CD4-positive, alpha-beta T cell treated with Interleukin-4 for 1 hour (primary cell): ENCODE results near the gene SSBP4.
"Not testable (repeated sequence)": the region's sequence is repeated elsewhere in the genome, so short reads cannot be mapped to it uniquely, and the experiment has no call there.

Experiments
- DNase-seq, 2 donors: peaks; one replicate each; pipeline ENCODE4 v3.0.0-alpha.2; 2020 to 2022

SSBP4 gene

DNA sequence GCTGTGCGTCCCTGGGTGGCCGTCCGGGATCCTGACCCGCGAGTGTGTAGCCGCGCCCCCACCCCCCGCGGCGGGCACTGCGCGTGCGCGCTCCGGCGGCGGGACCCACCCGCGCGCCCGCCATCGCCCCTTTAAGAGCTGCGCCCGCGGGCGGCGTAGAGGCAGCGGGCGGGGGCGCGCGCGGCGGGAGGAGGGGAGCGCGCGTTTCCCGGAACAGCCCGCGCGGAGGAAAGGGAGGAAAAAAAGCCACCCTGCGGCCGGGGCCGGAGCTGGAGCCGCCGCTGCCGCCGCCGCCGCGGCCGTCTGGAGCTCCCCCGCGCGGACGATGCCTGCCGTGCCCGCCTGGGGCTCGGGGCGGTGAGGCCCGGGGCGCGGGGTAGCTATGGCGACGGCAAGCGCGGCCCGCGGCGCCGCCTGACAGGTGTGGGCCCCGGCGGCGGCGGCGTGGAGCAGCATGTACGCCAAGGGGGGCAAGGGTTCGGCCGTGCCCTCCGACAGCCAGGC, at the start of gene SSBP4:
Gene SSBP4, plus strand, starts transcription at position 204 of the 504 bp plus-strand sequence. Its CDS starts 251 bp downstream, at position 455.
- DNase-seq, result peak; percentile 71 to 78

DNA sequence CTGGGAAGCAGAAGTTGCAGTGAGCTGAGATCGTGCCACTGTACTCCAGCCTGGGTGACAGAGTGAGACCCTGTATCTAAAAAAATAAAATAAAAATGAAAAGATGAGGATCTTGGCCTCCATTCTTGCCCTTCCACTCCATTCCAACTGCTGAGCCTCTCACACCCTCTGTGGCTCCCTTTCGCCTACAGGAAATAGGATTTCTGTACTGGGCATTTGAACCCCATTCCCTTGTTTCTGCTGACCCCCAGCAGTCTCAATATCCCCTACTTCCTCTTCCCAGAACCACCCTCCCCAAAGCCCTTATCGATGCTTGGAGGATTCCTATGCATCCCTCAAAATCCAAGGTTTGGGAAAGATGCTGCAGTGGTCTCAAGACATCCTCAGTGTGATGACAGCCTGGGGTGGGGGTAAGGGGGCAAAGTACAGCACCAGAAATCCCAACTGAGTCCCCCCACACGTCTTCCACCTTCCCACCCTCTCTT, 45.7 kb upstream of the SSBP4 start:
- DNase-seq, result no peak

DNA sequence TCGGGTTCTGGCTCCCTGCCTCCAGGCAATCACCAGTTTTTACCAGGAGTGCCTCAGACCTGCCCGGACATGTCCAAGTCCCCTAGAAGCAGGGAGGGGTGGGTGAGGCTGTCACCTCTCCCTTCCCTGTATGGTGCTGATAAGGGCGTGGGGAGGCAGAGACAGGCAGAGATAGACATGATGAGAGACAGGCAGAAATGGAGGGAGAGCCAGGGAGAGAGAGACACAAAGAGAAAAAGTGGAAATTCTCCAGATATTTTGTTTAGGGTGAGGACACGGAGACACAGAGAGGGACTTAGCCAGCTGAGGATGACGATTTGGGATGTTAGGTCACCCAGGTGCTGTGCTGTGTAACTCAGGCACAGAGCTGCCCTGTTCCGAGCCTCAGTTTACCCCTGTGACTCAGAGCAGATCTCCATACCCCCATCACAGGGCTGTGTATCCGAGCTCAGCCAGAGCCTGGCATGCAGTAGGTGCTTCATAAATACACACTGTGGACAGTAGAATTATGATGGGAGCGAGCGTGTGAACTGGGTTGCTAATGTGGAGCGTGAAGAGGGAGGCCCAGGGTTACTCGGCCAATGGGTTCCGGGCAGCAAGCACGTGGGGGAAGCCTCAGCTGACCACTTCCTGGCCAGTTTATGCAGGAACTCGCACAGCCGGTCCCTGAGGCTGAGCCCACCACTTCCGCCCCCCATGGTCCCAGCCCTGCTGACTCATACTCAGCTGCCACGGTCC, 45.1 kb upstream of the SSBP4 start:
- peak; percentile 63 to 88 for DNase-seq

DNA sequence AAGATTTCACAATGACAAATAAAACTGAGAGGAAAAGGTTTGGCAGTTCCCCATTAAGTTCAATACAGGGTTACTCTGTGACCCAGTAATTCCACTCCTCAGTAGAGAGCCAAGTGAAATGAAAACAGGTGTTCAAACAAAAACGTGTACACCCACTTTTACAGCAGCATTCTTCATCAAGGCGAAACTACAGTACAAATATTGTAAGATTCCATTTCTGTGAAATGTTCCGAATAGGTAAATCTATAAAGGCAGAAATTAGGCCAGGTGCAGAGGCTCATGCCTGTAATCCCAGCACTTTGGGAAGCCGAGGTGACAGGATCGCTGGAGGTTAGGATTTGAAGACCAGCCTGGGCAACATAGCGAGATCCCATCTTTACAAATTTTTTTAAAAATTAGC, 42.2 kb upstream of the SSBP4 start:
- DNase-seq, result no peak

DNA sequence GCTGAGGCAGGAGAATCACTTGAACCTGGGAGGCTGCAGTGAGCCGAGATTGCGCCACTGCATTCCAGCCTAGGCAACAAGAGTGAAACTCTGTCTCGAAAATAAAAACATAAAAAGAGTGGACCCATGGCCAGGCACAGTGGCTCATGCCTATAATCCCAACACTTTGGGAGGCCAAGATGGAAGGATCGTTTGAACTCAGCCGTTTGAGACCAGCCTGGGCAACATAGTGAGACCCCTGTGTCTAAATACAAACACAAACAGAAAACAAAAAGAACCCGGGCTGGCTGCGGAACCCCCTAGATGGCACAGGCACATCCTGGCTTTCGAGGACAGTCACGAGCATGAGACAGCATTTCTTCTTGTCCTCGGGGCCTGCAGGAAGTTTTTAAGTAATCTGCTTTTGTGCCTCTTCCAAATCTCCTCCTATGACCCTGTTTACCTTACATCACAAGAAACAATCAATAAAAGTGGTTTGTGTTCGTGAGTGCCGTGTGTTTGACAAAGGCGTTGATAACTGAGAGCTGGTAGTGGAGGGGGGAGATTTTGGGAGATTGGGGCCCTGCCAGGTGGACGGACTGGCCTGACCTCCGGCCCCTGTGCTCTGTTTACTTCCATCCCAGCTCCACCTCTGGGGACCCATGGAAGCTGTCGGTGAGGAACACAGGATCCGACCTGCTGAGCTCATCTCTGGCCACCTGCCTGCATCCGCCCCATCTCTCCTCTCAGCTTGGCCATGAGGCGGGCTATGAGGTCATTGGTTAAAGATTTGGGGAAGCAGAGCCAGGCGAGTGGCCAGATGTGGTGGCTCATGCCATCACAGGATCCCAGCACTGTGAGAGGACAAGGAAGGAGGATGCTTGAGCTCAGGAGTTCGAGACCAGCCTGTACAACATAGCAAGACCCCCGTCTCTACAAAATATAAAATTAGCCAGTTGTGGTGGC, 39.1 kb upstream of the SSBP4 start:
- peak in 1 of 2 donors; percentile 34 for DNase-seq

DNA sequence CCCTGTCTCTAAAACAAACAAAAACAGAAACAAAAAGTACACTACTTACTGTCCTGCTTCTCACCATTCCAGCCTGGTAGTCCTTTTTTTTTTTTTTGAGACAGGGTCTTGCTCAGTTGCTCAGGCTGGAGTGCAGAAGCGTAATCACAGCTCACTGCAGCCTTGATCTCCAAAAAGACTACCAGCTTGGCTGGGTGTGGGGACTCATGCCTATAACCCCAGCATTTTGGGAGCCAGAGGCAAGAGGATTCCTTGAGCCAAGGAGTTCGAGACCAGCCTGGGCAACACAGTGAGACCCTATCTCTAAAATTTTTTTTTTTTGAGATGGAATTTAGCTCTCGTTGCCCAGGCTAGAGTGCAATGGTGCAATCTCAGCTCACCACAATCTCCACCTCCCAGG, 38.4 kb upstream of the SSBP4 start:
- DNase-seq, result no peak

DNA sequence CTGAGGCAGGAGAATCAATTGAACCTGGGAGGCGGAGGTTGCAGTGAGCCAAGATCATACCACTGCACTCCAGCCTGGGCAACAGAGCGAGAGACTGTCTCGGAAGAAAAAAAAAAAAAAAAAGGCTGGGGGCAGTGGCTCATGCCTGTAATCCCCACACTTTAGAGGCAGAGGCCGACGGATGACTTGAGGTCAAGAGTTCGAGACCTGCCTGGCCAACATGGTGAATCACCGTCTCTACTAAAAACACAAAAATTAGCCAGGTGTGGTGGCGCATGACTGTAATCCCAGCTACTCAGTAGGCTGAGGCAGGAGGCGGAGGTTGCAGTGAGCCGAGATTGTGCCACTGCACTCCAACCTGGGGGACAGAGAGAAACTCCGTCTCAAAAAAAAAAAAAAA, 35.6 kb upstream of the SSBP4 start:
- DNase-seq, result not testable (repeated sequence)

DNA sequence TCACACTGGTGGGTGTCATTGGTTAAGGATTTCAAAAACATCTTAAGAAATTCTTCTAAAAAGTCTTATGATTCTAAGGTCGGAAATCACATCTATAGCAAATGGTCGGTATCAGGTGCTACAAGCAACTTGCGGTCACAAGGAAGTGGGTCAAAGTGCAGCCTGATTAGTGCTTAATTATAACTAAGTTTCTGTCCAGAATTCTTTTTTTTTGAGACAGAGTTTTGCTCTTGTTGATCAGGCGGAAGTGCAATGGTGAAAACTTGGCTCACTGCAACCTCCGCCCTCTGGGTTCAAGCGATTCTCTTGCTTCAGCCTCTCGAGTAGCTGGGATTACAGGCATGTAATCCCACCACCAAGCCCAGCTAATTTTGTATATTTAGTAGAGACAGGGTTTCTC, 34.4 kb upstream of the SSBP4 start:
- DNase-seq, result no peak

DNA sequence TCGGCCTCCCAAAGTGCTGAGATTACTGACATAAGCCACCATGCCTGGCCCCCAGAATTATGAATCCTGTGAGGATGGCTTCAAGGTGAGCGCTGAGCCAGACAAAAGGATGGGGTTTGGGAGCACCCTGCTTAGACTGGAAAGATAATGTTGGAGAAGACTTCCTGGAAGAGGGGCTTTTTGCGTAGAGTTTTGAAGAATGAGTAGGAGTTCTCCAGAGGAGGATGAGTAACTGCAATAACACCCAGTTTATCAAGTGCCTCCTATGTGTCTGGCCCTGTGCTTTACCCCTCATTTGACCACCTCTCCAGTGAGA, 33.9 kb upstream of the SSBP4 start:
- no peak for DNase-seq

DNA sequence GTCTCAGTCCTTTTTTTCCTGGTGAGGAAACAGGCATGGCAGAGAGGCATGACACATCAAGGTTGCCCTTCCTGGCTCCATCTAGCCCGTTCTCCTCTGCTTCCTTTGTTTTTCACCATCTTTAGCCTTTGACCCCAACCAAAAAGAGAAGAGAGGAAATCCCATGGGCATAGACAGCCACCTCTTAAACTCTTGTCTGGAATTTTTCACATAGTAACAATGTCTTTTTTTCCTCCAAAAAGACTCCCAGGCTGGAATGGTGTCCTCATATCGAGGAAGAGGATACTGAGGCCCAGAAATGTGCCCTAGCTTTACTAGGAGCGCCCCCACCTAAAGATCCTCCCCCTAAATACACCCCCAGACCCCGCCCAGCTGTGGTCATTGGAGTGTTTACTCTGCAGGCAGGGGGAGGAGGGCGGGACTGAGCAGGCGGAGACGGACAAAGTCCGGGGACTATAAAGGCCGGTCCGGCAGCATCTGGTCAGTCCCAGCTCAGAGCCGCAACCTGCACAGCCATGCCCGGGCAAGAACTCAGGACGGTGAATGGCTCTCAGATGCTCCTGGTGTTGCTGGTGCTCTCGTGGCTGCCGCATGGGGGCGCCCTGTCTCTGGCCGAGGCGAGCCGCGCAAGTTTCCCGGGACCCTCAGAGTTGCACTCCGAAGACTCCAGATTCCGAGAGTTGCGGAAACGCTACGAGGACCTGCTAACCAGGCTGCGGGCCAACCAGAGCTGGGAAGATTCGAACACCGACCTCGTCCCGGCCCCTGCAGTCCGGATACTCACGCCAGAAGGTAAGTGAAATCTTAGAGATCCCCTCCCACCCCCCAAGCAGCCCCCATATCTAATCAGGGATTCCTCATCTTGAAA, 33.3 kb upstream of the SSBP4 start, which contains the start of gene GDF15:
Gene GDF15, plus strand, starts transcription at position 484 of the 868 bp plus-strand sequence. Its CDS starts 32 bp downstream, at position 516.
- DNase-seq, result peak in 1 of 2 donors; percentile 22

DNA sequence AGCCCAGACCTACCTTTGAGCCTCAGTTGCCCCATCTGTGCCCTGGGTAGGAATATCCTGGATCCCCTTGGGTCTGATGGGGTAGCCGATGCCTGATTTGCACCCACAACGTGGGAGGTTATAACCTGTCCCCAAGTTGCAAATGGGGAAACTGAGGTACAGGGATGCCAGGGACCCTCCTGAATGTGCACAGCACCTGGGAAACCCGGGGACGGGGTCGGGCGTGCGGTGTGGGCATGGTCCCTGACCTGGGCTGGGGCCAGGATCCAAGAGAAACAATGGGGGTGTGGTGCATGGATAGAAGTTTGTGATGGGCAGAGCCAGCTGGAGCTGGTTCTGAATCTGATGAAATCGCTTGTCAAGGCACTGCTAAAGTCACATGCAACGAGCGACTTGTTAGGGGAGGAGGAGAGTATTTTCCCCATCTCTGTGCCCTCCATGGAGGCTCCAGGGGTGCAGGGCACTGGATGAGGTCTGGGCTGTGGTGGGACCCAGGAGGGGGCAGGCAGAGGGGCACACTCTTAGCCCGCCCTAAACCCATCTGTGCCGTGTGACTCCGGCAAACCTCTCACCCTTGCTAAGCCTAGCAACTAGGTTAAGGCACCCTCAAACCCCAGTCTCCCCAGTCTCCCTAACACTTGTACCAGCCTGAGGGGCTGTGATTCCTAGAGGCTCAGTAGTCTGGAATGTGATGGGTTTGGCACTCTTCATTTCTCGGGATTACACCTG, 32.5 kb upstream of the SSBP4 start:
- DNase-seq, result no peak

DNA sequence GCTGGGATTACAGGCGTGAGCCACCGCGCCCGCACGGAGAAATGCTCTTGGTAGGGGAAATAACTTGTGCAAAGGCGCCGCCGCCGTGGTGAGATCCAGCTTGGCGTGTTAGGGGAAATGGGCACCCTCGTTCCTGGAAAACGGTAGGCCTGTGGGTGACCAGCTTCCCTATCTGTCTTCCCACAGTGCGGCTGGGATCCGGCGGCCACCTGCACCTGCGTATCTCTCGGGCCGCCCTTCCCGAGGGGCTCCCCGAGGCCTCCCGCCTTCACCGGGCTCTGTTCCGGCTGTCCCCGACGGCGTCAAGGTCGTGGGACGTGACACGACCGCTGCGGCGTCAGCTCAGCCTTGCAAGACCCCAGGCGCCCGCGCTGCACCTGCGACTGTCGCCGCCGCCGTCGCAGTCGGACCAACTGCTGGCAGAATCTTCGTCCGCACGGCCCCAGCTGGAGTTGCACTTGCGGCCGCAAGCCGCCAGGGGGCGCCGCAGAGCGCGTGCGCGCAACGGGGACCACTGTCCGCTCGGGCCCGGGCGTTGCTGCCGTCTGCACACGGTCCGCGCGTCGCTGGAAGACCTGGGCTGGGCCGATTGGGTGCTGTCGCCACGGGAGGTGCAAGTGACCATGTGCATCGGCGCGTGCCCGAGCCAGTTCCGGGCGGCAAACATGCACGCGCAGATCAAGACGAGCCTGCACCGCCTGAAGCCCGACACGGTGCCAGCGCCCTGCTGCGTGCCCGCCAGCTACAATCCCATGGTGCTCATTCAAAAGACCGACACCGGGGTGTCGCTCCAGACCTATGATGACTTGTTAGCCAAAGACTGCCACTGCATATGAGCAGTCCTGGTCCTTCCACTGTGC, 30.9 kb upstream of the SSBP4 start:
- DNase-seq, result peak; percentile 84 to 85

DNA sequence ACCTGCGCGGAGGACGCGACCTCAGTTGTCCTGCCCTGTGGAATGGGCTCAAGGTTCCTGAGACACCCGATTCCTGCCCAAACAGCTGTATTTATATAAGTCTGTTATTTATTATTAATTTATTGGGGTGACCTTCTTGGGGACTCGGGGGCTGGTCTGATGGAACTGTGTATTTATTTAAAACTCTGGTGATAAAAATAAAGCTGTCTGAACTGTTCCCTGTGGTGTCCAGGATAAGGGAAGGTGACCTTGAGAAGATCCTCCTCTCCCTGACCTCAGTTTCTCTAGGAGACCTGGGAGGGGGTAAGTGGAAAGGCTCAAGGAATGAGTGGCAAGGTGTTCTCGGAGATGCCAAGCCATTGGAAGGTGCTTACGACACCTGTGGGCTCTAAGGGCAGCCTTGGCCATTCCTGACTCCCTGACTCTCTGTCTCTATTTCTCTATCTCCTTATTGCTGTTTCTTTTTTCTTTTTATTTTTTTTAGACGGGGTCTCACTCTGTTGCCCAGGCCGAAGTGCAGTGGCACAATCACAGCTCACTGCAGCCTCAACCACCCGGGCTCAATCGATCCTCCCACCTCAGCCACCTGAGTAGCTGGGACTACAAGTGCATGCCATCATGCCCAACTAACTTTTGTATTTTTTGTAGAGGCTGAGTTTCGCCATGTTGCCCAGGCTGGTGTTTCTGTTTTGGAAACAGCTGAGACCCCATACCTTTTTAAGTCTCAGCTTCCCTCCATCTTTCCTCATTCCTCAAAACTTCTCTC, 30.1 kb upstream of the SSBP4 start:
- DNase-seq, result no peak

DNA sequence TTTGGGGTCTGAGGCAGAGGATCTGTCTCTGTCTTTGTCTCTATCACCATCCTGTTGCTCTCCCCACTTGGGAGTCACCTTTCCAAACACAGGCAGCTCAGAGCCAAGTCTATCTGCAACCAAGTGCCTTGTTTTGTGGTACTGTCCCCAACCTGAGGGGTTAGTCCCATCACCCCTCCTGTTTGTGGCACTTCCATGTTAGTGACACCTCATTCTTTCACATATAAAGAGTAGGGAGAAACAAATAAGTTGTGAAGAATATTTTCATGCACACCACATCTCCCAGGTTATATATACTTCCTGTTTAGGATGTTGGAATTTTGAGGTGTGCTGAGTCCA, 29.5 kb upstream of the SSBP4 start:
- DNase-seq, result no peak

DNA sequence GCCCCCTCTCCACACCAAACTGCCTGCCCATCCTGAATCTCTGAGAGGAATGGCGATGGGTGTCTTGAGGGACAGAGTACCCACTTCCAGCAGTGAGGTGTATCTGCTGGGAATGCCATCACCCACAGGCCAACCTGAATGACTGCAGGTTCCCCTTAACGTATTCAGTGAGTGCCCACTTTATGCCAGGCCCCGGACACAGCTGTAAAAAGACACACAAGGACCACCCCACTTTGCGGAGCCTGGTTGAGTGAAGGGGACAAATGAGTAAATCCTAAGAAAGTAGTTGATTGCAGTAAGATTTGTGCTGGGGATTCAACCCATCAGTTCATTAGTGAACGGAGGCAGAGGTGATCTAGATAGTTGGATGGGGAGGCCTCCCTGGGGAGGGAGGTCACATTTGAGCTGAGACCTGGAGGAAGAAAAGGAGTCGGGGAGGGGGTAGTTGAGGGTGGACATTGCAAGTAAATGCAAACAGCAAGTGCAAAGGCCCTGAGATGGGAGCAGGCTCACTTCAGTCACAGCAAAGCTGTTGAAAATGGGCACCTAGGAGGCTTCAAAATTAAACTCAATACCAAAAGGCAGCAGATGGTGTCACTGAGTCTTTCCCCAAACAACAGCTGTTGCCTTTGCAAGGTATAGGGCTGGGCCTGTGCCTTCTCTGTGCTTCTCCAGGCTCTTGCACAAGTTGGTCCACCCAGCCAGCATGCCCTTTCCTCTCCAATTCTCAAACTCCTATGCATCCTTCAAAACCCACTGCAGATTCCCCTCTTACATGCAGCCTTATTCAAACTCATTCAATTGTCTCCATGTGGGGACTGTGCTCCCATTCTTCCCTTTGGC, 28.9 kb upstream of the SSBP4 start:
- DNase-seq, result no peak

DNA sequence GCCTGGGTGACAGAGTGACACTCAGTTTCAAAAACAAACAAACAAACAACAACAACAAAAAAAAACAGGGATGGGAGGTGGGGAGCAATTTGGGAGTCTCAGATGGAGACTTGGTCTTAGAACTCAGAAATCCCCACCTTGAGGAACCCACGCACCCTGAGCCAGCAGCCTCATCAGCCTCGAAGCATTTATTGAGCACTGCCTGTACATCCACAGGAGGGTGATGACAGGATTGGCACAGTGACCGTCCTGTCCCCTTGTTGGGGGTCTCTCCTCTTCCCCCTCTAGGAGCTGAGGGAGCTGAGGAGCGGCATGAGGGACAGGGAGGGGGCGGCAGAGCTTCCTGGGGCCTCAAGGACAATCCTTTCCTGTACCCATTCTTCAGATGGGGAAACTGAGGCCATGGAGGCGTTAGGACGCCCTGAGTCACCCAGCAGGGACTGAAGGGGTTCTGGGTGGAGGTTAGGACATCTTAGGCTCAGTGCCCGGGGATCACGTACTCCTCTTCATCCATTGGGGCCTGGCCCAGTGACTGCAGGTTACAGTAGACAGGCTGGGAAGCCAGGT, 27.6 kb upstream of the SSBP4 start:
- DNase-seq, result no peak

DNA sequence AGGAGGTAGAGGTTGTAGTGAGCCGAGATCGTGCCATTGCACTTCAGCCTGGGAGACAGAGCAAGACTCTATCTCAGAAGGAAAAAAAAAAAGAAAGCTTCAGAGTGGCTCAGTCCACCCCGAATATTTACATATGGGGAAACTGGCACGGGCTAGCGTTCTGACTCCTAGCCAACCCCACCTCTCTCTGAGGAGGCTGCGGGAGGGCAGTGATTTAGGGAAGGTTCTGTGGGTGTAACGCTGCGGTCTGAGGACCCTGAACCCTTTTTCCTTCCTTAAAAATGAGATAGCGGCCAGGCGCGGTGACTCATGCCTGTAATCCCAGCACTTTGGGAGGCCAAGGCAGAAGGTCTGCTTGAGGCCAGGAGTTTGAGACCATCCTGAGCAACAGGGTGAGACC, 26.8 kb upstream of the SSBP4 start:
- peak; percentile 22 to 75 for DNase-seq

DNA sequence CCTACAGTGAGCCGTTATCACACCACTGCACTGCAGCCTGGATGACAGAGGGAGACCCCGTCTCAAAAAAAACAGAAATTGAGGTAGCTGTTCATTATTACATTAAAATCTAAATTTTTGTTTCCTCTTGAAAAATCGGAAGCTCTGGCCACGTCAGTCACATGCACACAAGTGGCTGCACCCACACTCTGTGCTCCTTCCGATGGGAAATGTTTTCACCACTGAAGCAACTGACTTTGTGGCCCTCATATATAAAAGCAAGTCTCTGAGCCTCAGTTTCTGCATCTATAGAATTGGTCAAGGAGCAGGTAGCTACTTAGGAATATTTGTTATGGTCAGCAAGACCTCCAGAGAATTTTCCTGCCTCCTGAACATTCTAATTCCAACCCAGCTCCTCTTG, 26.3 kb upstream of the SSBP4 start:
- no peak for DNase-seq

DNA sequence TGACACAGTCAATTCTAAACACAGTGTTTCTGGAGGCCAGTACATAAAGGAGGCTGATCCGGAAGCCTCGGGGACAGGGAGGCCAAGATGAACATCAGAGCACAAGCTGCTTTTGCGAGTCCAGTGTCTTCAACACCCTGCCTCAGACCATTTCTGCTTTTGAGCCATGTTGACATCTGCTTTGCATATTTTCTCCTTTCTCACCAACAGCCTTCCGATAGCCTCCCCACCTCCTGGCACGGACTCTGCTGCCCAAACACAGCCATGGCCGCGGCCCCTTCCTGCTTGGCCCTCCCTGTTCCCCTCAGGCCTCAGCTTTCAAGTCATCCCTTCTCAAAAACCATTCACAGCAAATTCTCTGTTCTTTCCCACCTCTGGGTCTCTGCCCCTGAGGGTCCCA, 25.4 kb upstream of the SSBP4 start:
- DNase-seq, result peak in 1 of 2 donors; percentile 37
